Psoas muscle (tissue), 8 donors: ENCODE results near the gene MAML2. TPM values are rescaled to one million over a fixed set of nuclear protein-coding genes. Genes with fewer than 3 reads are reported as not detected.

Source experiments
- ATAC-seq, 4 donors: fragments of 200-7000 bp; cut with Tn5 transposase; one replicate each; pipeline ENCODE4 v1.9.1; 2020; ENCODE audit warnings: moderate library complexity in 3 of 4, mild to moderate bottlenecking in 2 of 4
- DNase-seq, 2 donors: peaks; one replicate each; pipeline ENCODE4 v3.0.0-alpha.2; 2020
- H3K27ac ChIP-seq: fragments of 200-600 bp; one replicate; pipeline ENCODE4 v1.8.0; 2022
- H3K27me3 ChIP-seq, 3 donors: fragments of 200-600 bp in 1 of 3; one replicate each; pipeline versions ENCODE4 v1.6.1 to v1.8.0; 2013 to 2022; ENCODE audit warnings: low read length in 2 of 3, mild to moderate bottlenecking in 2 of 3, moderate library complexity in 1 of 3; ENCODE audit not compliant: insufficient read depth in 3 of 3
- H3K36me3 ChIP-seq, 2 donors: fragments of 200-600 bp in 1 of 2; one replicate each; pipeline versions ENCODE4 v1.6.1 to v1.8.0; 2013 to 2022; ENCODE audit warnings: low read depth in 1 of 2, mild to moderate bottlenecking in 1 of 2, moderate library complexity in 1 of 2; ENCODE audit not compliant: insufficient read depth in 1 of 2
- H3K4me1 ChIP-seq: fragments of 200-600 bp; one replicate; pipeline ENCODE4 v1.8.0; 2022
- H3K4me3 ChIP-seq: fragments of 200-600 bp; one replicate; pipeline ENCODE4 v1.8.0; 2022; ENCODE audit warnings: mild to moderate bottlenecking
- H3K9me3 ChIP-seq: fragments of 200-600 bp; one replicate; pipeline ENCODE4 v1.8.0; 2022
- CTCF ChIP-seq: fragments of 200-600 bp; IDR thresholded peaks from one replicate; pipeline ENCODE4 v1.8.0; 2022; ENCODE audit warnings: antibody characterized with exemption
- WGBS, 3 donors: extraction: QIAGEN DNeasy Blood & Tissue Kit; methylation state at CpG; one replicate each; pipeline versions ENCODE4 v1.1.6 to v1.1.7; 2013; 5-methylcytosine and 5-hydroxymethylcytosine counted together
- intact Hi-C, 2 donors: fragments of 100-400 bp; cut with DNase I; formaldehyde crosslinking; loops; one replicate each; pipeline versions ENCODE4 v1.11.0 to v1.14.2; 2022
- polyA plus RNA-seq, 3 donors: library from polyadenylated mRNA; stranded (reverse); fragments of 200-250 nt; gene quantifications; one replicate each; pipeline ENCODE4 v1.2.3, GENCODE V29; 2013
- total RNA-seq, 4 donors: library from RNA; stranded (reverse); fragmentation: NEBNext Ultra II Directional in 2 of 4; extraction: Animal tissue kit (Norgen Biotek cat#: 25700) in 2 of 4; gene quantifications; one replicate each; pipeline versions ENCODE4 v1.2.1 to v1.2.4, GENCODE V29; 2021 to 2023
- donor health status: healthy with polysubstance abuse.
- donor health status: DM: no; HTN: no; CAD: no; lungs with moderate emphysema.
- donor health status: Bipolar disorder and iron deficiency.
- donor health status: healthy.
- donor health status: DM: yes; HTN: yes; CAD: no.
- donor health status: DM: no; HTN: no; CAD: no.
- donor health status: DM: no; HTN: no; CAD: no.
- donor health status: DM: yes; HTN: yes; CAD: no.

MAML2 gene
- total and polyA plus RNA-seq, 7 donors: 0.39 to 3.7 (median 1.5) TPM

GRCh38 chr11:96306071-96306470, 36.9 kb downstream of the MAML2 start:
- ATAC-seq (no peak), DNase-seq (no peak)
- intact Hi-C loops: no loop called here
- H3K9me3 ChIP-seq: no peaks in the 10 kb centered on the region
- no peaks in the 10 kb centered on the region for H3K36me3 ChIP-seq
- H3K27me3 ChIP-seq: no peaks in the 10 kb centered on the region
- no peak overlapping the region for H3K4me3 ChIP-seq
- 31 to 55% (median 50%) methylated on average over 1 of the region's 1 CpG for WGBS, 3 donors
- peaks cover 14% of the 10 kb centered on the region for H3K4me1 ChIP-seq
- peak overlapping the region; percentile 61 for H3K27ac ChIP-seq
- no peak for TF ChIP-seq CTCF

DNA sequence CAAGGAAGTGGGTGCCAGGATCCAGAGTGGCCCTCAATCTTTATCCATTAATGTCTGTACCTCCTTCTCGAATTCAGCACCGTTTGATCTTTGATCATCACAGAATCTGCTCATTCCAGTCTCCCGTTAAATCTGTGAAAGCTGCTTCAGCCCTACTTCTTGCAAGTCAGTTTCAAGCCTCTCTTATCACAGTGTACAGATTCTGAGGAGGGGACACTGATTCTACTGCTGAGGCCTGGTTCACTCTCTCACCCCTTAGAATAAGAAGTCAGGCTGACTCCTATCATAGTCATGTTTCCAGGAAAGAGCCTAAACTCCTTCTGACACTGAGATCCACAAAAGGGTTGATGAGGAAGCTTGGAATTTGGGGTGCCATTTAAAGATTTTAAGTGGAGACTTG, 39.0 kb downstream of the MAML2 start:
- Histone ChIP-seq H3K27ac (no peak overlapping the region), H3K27me3 (no peaks in the 10 kb centered on the region), H3K9me3 (no peaks in the 10 kb centered on the region), H3K4me3 (no peak overlapping the region), H3K36me3 (no peaks in the 10 kb centered on the region), H3K4me1 (peaks cover 14% of the 10 kb centered on the region)
- no peak for DNase-seq
- no peak for ATAC-seq
- TF ChIP-seq CTCF: no peak
- intact Hi-C loops: no loop called here
- WGBS, 3 donors: 87 to 92% (median 90%) methylated on average over 3 of the region's 3 CpGs

DNA sequence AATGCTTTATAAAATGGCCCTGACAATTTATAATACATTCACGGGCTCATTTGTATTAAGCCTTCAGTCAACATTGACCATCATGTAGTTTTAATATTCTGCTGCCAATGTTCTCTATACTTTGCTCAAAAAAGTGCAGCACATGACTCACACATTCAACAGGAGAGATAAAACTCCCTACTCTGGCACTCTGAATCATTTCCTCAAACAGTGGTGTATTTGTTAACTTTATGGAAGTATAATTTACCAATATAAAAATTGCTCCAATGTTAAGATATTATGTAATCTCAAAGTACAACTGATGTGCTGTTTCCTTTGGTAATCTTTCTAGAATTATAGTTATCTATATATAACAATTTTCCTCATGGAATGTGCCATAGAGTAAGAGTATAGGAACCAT, 39.9 kb downstream of the MAML2 start:
- Histone ChIP-seq H3K4me3 (no peak overlapping the region), H3K4me1 (peaks cover 14% of the 10 kb centered on the region), H3K27me3 (no peaks in the 10 kb centered on the region), H3K27ac (no peak overlapping the region), H3K9me3 (no peaks in the 10 kb centered on the region), H3K36me3 (no peaks in the 10 kb centered on the region)
- intact Hi-C loops: no loop called here
- ATAC-seq (no peak), DNase-seq (no peak)
- TF ChIP-seq CTCF: no peak
- 69 to 73% (median 73%) methylated on average over 1 of the region's 1 CpG for WGBS, 3 donors

DNA sequence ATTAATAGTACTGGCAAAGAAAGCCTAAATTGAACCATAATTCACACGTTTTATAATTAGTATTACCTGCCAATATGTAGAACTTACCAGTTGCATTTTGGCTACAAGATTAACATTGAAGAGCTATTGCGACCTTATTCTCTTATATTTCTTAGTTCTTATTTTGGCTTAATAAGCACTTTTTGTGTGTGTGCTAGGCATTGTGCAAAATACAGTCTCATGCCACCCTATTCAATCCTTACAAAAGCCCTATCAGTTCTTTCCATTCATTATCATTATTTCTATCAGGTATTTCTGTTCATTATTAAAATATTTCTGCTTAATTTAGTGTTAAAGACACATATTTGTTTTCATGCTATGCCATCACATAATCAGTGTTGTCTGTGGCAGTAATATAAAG, 41.2 kb downstream of the MAML2 start:
- intact Hi-C loops: no loop called here
- WGBS, 3 donors: 97 to 100% (median 99%) methylated on average over 2 of the region's 2 CpGs

More for the DNA sequence above, 41.2 kb downstream of the MAML2 start:
- DNase-seq (no peak), ATAC-seq (no peak)
- no peak for TF ChIP-seq CTCF
- Histone ChIP-seq H3K9me3 (no peaks in the 10 kb centered on the region), H3K4me1 (peaks cover 11% of the 10 kb centered on the region), H3K4me3 (no peak overlapping the region), H3K36me3 (no peaks in the 10 kb centered on the region), H3K27me3 (no peaks in the 10 kb centered on the region), H3K27ac (no peak overlapping the region)
